ENCODE results near the gene RBMS3.

DNA sequence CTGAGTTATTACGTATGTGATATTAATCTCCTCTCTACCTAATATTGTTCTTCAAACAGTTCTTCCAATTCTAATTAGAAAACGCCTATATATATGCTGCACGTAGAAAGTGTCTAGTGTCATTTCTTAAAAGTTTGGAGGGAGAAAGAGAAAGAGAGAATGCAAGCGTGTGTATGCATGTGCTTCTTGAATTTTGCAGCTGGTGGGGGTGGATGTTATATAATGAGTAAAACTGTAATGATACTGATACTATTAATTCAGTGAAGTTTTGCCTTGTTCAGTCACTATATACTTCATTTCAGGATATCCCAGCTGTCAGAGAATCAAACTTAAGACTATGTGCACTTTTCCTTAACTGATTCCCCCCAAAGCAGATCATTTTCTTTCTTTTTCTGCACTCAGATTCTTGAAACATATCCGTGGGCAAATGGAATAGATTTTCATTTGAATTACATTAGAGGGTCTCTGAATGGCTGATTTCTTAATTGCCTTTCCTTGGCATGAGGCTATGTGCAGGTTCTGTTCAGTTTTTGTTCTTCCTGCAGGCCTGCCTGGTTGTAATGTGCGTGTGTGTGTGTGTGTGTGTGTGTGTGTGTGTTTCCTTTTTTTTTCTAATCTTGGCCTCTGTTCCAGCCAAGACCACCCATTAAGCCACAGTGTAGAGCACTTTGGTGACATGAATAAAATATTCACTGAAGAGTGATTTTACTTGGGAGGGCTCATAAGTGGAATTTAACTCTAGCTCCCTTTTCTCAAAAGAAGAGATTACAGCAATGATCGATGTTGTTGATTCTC, 617.5 kb downstream of the RBMS3 start:
- TF ChIP-seq SP1 (IDR thresholded peaks at IDR 0.05) (no peak), FOXA1 (IDR thresholded peaks at IDR 0.05) (no peak), FOXM1 (IDR thresholded peaks at IDR 0.05; ENCODE audit: borderline replicate concordance) (no peak), HDGF (IDR thresholded peaks at IDR 0.05; ENCODE audit: borderline replicate concordance) (no peak), CTBP1 (IDR thresholded peaks at IDR 0.05; ENCODE audit: borderline replicate concordance) (no peak), ZNF384 (IDR thresholded peaks at IDR 0.05) (no peak), FOXK2 (IDR thresholded peaks at IDR 0.05) (no peak), TARDBP (IDR thresholded peaks at IDR 0.05) (no peak), BHLHE40 (IDR thresholded peaks at IDR 0.05; ENCODE audit: borderline replicate concordance) (no peak), SUZ12 (IDR thresholded peaks at IDR 0.05) (no peak), NFRKB (IDR thresholded peaks at IDR 0.05) (no peak), L3MBTL2 (conservative IDR thresholded peaks at IDR 0.05) (no peak)
- TF ChIP-seq, protein P1, sequence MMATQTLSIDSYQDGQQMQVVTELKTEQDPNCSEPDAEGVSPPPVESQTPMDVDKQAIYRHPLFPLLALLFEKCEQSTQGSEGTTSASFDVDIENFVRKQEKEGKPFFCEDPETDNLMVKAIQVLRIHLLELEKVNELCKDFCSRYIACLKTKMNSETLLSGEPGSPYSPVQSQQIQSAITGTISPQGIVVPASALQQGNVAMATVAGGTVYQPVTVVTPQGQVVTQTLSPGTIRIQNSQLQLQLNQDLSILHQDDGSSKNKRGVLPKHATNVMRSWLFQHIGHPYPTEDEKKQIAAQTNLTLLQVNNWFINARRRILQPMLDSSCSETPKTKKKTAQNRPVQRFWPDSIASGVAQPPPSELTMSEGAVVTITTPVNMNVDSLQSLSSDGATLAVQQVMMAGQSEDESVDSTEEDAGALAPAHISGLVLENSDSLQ (IDR thresholded peaks at IDR 0.05): no peak

Measured in HEK293T (cell line).